ENCODE measurements around the gene PIK3CA. TPM values are rescaled to one million over a fixed set of nuclear protein-coding genes. Genes with fewer than 3 reads are reported as not detected.
"Not testable (repeated sequence)": the region's sequence is repeated elsewhere in the genome, so short reads cannot be mapped to it uniquely, and the experiment has no call there.

The PIK3CA gene
- total and polyA plus RNA-seq, 10 of the 15 experiments (the other 5 are each of a cell fraction or from before 2014, with no cell fraction given) = 3.0 to 18.6 (median 9.0) TPM

DNA sequence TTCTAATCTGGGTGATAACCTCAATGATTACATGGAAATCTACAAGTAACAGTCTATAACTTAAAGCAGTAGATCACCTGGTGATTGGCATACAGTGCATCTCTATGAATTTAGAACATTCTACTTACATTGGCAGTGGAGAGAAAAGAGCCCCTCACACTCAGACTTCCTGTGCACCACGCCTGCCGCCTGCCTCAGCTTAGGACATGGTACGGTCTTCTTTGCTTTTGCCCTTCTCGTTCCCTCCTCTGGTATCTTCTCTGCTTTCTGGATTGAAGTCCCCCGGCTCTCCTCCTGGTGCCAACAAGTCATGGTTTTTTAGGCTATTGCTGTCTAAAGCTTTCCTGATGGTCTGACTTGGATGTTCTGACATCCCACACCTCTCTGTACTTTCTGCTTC, 110.7 kb downstream of the PIK3CA start (continued):
- TF ChIP-seq, protein P1, sequence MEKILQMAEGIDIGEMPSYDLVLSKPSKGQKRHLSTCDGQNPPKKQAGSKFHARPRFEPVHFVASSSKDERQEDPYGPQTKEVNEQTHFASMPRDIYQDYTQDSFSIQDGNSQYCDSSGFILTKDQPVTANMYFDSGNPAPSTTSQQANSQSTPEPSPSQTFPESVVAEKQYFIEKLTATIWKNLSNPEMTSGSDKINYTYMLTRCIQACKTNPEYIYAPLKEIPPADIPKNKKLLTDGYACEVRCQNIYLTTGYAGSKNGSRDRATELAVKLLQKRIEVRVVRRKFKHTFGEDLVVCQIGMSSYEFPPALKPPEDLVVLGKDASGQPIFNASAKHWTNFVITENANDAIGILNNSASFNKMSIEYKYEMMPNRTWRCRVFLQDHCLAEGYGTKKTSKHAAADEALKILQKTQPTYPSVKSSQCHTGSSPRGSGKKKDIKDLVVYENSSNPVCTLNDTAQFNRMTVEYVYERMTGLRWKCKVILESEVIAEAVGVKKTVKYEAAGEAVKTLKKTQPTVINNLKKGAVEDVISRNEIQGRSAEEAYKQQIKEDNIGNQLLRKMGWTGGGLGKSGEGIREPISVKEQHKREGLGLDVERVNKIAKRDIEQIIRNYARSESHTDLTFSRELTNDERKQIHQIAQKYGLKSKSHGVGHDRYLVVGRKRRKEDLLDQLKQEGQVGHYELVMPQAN (conservative IDR thresholded peaks at IDR 0.05) = no peak
- TF ChIP-seq POLR2AphosphoS2 (IDR thresholded peaks at IDR 0.05; ENCODE audit: low read depth, low read length) (no peak), KLF5 (IDR thresholded peaks at IDR 0.05; ENCODE audit: partially characterized antibody) (no peak), EED (IDR thresholded peaks at IDR 0.05; ENCODE audit: low read depth) (no peak), SIX5 (IDR thresholded peaks at IDR 0.05; ENCODE audit: low read depth, low read length, severe bottlenecking) (no peak), NR2C2 (IDR thresholded peaks at IDR 0.05; ENCODE audit: borderline replicate concordance, control insufficient read depth, insufficient read length, low read depth) (no peak)

DNA sequence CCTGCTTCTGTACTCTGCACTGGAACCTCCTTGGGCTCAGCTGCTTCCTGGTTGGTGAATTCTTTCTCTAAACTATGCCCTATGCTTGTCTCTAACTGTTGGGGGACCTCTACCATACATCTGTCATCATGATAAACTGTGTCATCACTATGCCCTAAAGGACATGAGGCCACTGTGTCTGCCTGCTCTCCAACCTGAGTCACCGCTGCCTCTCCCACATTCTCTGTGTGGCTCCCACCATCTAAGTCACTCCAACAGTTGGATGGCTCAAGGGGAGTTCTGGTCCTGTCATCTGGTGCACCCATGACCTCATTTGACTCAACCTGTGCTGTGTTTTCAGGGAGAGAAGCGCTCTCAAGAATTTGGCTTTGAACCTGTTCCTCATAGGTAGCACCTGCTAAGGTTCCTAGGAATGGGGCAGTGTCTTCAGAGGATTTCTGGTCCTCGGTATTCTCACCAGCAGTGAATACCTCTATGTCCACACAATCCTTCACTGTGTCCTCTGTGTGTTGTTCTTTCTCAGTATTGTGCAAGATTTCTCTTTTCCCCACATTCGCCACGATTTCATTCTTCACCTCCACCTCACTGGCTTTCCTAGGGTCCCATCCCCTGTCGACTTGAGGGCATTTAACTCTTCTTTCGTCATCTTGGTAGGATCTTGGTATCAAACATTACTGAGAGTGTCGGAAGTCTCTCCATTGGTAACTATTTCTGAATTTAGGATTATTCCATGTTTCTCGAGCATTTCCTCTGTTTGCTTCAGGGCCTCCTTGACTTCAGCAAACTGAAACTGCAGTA, 112.0 kb downstream of the PIK3CA start:
- H3K9ac ChIP-seq (ENCODE audit: control insufficient read depth, insufficient read depth, low read length); H3K4me1 ChIP-seq (ENCODE audit: control insufficient read depth, insufficient read depth, low read length); H4K20me1 ChIP-seq (ENCODE audit: control insufficient read depth, insufficient read depth); DNase-seq (ENCODE audit: low read depth, low spot score); ATAC-seq; FAIRE-seq; H3K36me3 ChIP-seq (ENCODE audit: control insufficient read depth in 2 of 2, insufficient read depth in 2 of 2, low read length in 1 of 2); RAD21 ChIA-PET (ENCODE audit: unreplicated experiment); H3K27ac ChIP-seq (ENCODE audit: control insufficient read depth, insufficient read depth); H3K27me3 ChIP-seq (replicated peaks in 1 of 2; ENCODE audit: control insufficient read depth in 2 of 2, insufficient read depth in 2 of 2, low read length in 1 of 2); H3K79me2 ChIP-seq (ENCODE audit: control insufficient read depth, insufficient read depth, low read length); POLR2A ChIA-PET; H2AFZ ChIP-seq (ENCODE audit: control insufficient read depth, low read depth, low read length); in situ Hi-C loops (cut with MboI); H3K9me3 ChIP-seq (replicated peaks; ENCODE audit: control insufficient read depth, insufficient read depth, low read length): not testable (repeated sequence)
- intact Hi-C loops (cut with micrococcal nuclease; ENCODE audit: unreplicated experiment) = loop anchor here (5.0 kb wide), 3 partner anchors 57 to 243 kb away; partner anchors contain the start of gene PIK3CA
- ChIA-PET SMC1A (ENCODE audit: uncharacterized antibody, unreplicated experiment) (interaction anchor here (1.2 kb wide), 2 partner anchors 11 to 66 kb away, joined by 3 read pairs; no protein-coding TSS in a partner anchor), CTCF (interaction anchor here (1.0 to 1.8 kb wide), 2 partner anchors 167 to 191 kb away, joined by 3 to 7 read pairs; no protein-coding TSS in a partner anchor)
- WGBS (ENCODE audit: insufficient coverage, insufficient replicate concordance, low lambda C conversion rate, missing lambda C conversion rate) = 88% methylated on average over 9 of the region's 9 CpGs
- Histone ChIP-seq H3K4me3 (peak overlapping the region; percentile 88; the same call in 1 of the 2 replicates), H3K4me2 (ENCODE audit: control insufficient read depth, insufficient read depth) (peak overlapping the region; percentile 62)
- TSS peak; percentile 78 for BruUV-seq (replicated peaks)

All from GM12878 (cell line).